Measurements from ENCODE around the gene CLSTN1. TPM values are rescaled to one million over a fixed set of nuclear protein-coding genes. Genes with fewer than 3 reads are reported as not detected.

CLSTN1 gene
- total and polyA plus RNA-seq, 2 of the 13 experiments (the other 11 are each of a cell fraction or from before 2014, with no cell fraction given), result 19.7 to 29.8 TPM

DNA sequence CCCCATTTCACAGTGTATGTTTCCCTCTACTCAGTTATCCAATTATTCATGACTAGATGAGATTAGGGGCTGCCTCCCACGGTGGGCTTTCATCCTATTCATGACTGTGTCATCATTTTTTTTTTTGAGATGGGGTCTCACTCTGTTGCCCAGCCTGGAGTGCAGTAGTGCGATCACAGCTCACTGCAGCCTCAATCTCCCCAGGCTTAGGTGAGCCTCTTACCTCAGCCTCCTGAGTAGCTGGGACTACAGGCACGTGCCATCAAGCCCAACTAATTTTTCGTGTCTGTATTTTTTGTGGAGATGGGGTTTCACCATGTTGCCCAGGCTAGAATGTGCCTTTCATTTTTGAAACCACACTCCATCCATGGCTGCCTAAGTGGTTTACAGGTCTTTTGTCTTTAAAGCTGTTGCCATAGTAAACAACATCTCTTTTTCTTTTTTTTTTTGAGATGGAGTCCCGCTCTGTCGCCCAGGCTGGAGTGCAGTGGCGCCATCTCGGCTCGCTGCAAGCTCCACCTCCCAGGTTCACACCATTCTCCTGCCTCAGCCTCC, 112.2 kb downstream of the CLSTN1 start:
- H4K20me1 ChIP-seq (ENCODE audit: insufficient read depth, low read length), result no peaks in the 10 kb centered on the region
- H3K36me3 ChIP-seq (replicated peaks in 1 of 2; ENCODE audit: control insufficient read depth in 1 of 2, insufficient read depth in 2 of 2, low read length in 2 of 2), result no peaks in the 10 kb centered on the region; a peak in 1 of 5 replicates
- intact Hi-C loops (cut with micrococcal nuclease; ENCODE audit: unreplicated experiment), result no loop called here
- peaks cover 13% of the 10 kb centered on the region for H3K4me1 ChIP-seq (ENCODE audit: insufficient read depth, low read length)
- peaks cover 5% of the 10 kb centered on the region for H3K79me2 ChIP-seq (ENCODE audit: insufficient read depth, low read length)
- no peak overlapping the region for H3K4me3 ChIP-seq (replicated peaks in 1 of 3; ENCODE audit: insufficient read depth in 1 of 3, low read depth in 2 of 3, low read length in 3 of 3)
- no peak for FAIRE-seq
- no TSS peak for BruUV-seq (replicated peaks)
- ChIA-PET POLR2A (no interaction called here), CTCF (ENCODE audit: low intra/inter-chr PET ratio, low total read pairs) (no interaction called here)
- H2AFZ ChIP-seq (ENCODE audit: low read length), result no peak overlapping the region
- no peaks in the 10 kb centered on the region for H3K9me3 ChIP-seq (ENCODE audit: low read length)
- no peak overlapping the region for H3K27ac ChIP-seq (ENCODE audit: extremely low read length, insufficient read depth, low read length)
- no peaks in the 10 kb centered on the region for H3K27me3 ChIP-seq (ENCODE audit: control insufficient read depth in 1 of 2, insufficient read depth in 2 of 2, low read length in 2 of 2)
- no peak for DNase-seq (ENCODE audit: low spot score)
- TF ChIP-seq PCBP1 (IDR thresholded peaks at IDR 0.05; ENCODE audit: borderline replicate concordance, low read depth, low read length), result no peak
- TF ChIP-seq ZMYM2 (CRISPR knock-in tag; IDR thresholded peaks at IDR 0.05), result no peak
- TF ChIP-seq RARG (CRISPR knock-in tag; IDR thresholded peaks at IDR 0.05; ENCODE audit: low read depth), result no peak
- TF ChIP-seq ETV6 (CRISPR knock-in tag; conservative IDR thresholded peaks at IDR 0.05), result no peak
- TF ChIP-seq CHCHD3 (CRISPR knock-in tag; IDR thresholded peaks at IDR 0.05), result no peak
- no peak for TF ChIP-seq NCOR1 (IDR thresholded peaks at IDR 0.05; ENCODE audit: borderline replicate concordance, low read length)
- TF ChIP-seq RBM22 (optimal IDR thresholded peaks at IDR 0.05; ENCODE audit: low read length), result no peak
- no peak for TF ChIP-seq ZNF253 (CRISPR knock-in tag; IDR thresholded peaks at IDR 0.05; ENCODE audit: borderline replicate concordance)
- no peak for TF ChIP-seq MIER3 (CRISPR knock-in tag; IDR thresholded peaks at IDR 0.05; ENCODE audit: borderline replicate concordance)
- TF ChIP-seq, protein P1, sequence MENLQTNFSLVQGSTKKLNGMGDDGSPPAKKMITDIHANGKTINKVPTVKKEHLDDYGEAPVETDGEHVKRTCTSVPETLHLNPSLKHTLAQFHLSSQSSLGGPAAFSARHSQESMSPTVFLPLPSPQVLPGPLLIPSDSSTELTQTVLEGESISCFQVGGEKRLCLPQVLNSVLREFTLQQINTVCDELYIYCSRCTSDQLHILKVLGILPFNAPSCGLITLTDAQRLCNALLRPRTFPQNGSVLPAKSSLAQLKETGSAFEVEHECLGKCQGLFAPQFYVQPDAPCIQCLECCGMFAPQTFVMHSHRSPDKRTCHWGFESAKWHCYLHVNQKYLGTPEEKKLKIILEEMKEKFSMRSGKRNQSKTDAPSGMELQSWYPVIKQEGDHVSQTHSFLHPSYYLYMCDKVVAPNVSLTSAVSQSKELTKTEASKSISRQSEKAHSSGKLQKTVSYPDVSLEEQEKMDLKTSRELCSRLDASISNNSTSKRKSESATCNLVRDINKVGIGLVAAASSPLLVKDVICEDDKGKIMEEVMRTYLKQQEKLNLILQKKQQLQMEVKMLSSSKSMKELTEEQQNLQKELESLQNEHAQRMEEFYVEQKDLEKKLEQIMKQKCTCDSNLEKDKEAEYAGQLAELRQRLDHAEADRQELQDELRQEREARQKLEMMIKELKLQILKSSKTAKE (CRISPR knock-in tag; IDR thresholded peaks at IDR 0.05; ENCODE audit: borderline replicate concordance), result no peak
- no peak for TF ChIP-seq ZNF329 (CRISPR knock-in tag; IDR thresholded peaks at IDR 0.05; ENCODE audit: low read depth)
- TF ChIP-seq ZNF343 (CRISPR knock-in tag; IDR thresholded peaks at IDR 0.05), result no peak
- TF ChIP-seq YEATS2 (CRISPR knock-in tag; IDR thresholded peaks at IDR 0.05; ENCODE audit: borderline replicate concordance), result no peak
- TF ChIP-seq, protein P2, sequence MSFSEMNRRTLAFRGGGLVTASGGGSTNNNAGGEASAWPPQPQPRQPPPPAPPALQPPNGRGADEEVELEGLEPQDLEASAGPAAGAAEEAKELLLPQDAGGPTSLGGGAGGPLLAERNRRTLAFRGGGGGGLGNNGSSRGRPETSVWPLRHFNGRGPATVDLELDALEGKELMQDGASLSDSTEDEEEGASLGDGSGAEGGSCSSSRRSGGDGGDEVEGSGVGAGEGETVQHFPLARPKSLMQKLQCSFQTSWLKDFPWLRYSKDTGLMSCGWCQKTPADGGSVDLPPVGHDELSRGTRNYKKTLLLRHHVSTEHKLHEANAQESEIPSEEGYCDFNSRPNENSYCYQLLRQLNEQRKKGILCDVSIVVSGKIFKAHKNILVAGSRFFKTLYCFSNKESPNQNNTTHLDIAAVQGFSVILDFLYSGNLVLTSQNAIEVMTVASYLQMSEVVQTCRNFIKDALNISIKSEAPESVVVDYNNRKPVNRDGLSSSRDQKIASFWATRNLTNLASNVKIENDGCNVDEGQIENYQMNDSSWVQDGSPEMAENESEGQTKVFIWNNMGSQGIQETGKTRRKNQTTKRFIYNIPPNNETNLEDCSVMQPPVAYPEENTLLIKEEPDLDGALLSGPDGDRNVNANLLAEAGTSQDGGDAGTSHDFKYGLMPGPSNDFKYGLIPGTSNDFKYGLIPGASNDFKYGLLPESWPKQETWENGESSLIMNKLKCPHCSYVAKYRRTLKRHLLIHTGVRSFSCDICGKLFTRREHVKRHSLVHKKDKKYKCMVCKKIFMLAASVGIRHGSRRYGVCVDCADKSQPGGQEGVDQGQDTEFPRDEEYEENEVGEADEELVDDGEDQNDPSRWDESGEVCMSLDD (CRISPR knock-in tag; IDR thresholded peaks at IDR 0.05; ENCODE audit: borderline replicate concordance), result no peak
- TF ChIP-seq ZBTB8A (CRISPR knock-in tag; IDR thresholded peaks at IDR 0.05; ENCODE audit: borderline replicate concordance, low read depth), result no peak
- TF ChIP-seq KDM4B (CRISPR knock-in tag; IDR thresholded peaks at IDR 0.05), result no peak
- TF ChIP-seq, protein P3, sequence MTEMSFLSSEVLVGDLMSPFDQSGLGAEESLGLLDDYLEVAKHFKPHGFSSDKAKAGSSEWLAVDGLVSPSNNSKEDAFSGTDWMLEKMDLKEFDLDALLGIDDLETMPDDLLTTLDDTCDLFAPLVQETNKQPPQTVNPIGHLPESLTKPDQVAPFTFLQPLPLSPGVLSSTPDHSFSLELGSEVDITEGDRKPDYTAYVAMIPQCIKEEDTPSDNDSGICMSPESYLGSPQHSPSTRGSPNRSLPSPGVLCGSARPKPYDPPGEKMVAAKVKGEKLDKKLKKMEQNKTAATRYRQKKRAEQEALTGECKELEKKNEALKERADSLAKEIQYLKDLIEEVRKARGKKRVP (CRISPR knock-in tag; IDR thresholded peaks at IDR 0.05), result no peak
- TF ChIP-seq POGZ (CRISPR knock-in tag; IDR thresholded peaks at IDR 0.05), result no peak
- TF ChIP-seq CEBPG (CRISPR knock-in tag; IDR thresholded peaks at IDR 0.05), result no peak
- H3K4me2 ChIP-seq (ENCODE audit: low read depth, low read length), result no peak overlapping the region
- in situ Hi-C loops (cut with HindIII; ENCODE audit: extremely low pct_ligation_motif_present, low pct_unique_long_range_greater_than_20kb), result no loop called here
- 89% methylated on average over 9 of the region's 9 CpGs for WGBS (ENCODE audit: low lambda C conversion rate)
- no peak for ATAC-seq
- no peak overlapping the region for H3K9ac ChIP-seq (ENCODE audit: insufficient read depth, low read depth, low read length)

Measured in HepG2 (cell line).